GM12864 (cell line): Measurements from ENCODE around the gene PCA3.

ENCODE experiments used
- DNase-seq: peaks from one replicate; pipeline ENCODE4 v3.0.0-alpha.2; 2011; ENCODE audit warnings: low read depth
- H3K4me3 ChIP-seq: 2 replicates; pipeline ENCODE4 v1.5.1; 2011; ENCODE audit warnings: mild to moderate bottlenecking, low read depth, low read length, control low read depth
- CTCF ChIP-seq: IDR thresholded peaks from 2 replicates; pipeline ENCODE4 v1.5.1; 2011; ENCODE audit warnings: low read depth, mild to moderate bottlenecking, moderate library complexity, low read length, control low read depth, inconsistent platforms; ENCODE audit errors: missing control alignments

Gene PCA3

GRCh38 chr9:76725885-76726284 is 38.4 kb upstream of the PCA3 start:
- no peak for DNase-seq
- H3K4me3 ChIP-seq = no peak overlapping the region
- no peak for TF ChIP-seq CTCF

- H3K4me3 ChIP-seq = no peak overlapping the region
- TF ChIP-seq CTCF = no peak
- no peak for DNase-seq
Observed at GRCh38 chr9:76729116-76729515, 35.1 kb upstream of the PCA3 start.

- no peak for TF ChIP-seq CTCF
- H3K4me3 ChIP-seq = no peak overlapping the region
- no peak for DNase-seq
Observed at GRCh38 chr9:76729980-76730737, 34.1 kb upstream of the PCA3 start.

- H3K4me3 ChIP-seq = no peak overlapping the region
- no peak for DNase-seq
- no peak for TF ChIP-seq CTCF
Observed at GRCh38 chr9:76730801-76731200, 33.4 kb upstream of the PCA3 start.

- TF ChIP-seq CTCF = no peak
- H3K4me3 ChIP-seq = no peak overlapping the region
- no peak for DNase-seq
Observed at GRCh38 chr9:76732341-76732958, 31.8 kb upstream of the PCA3 start.

GRCh38 chr9:76733096-76733495 is 31.1 kb upstream of the PCA3 start:
- no peak for DNase-seq
- TF ChIP-seq CTCF = no peak
- H3K4me3 ChIP-seq = no peak overlapping the region

- no peak for TF ChIP-seq CTCF
- no peak for DNase-seq
- H3K4me3 ChIP-seq = no peak overlapping the region
Observed at GRCh38 chr9:76734716-76735115, 29.5 kb upstream of the PCA3 start.
